Neural progenitor cell (in vitro differentiated cells): ENCODE measurements around the gene POU2AF1. TPM values are rescaled to one million over a fixed set of nuclear protein-coding genes. Genes with fewer than 3 reads are reported as not detected.

ENCODE experiments used
- DNase-seq: peaks from one replicate; pipeline ENCODE4 v3.0.0-alpha.2; 2016; ENCODE audit warnings: low spot score
- H2AFZ ChIP-seq: fragments of 200-600 bp; sonication (generic); replicated peaks from 2 replicates; pipeline ENCODE4 v1.6.1; 2016; ENCODE audit warnings: antibody characterized with exemption
- H3F3A ChIP-seq: fragments of 200-600 bp; sonication (generic); 2 replicates; pipeline ENCODE4 v1.6.1; 2016; ENCODE audit warnings: antibody characterized with exemption, low read depth
- H3K27ac ChIP-seq: fragments of 200-600 bp; sonication (generic); 2 replicates; pipeline ENCODE4 v1.5.1; 2016; ENCODE audit warnings: mild to moderate bottlenecking
- H3K27me3 ChIP-seq: fragments of 200-600 bp; sonication (generic); 2 replicates; pipeline ENCODE4 v1.6.1; 2016; ENCODE audit warnings: mild to moderate bottlenecking, moderate library complexity
- H3K36me3 ChIP-seq: fragments of 200-600 bp; sonication (generic); 2 replicates; pipeline ENCODE4 v1.5.1; 2016
- H3K4me1 ChIP-seq: fragments of 200-600 bp; sonication (generic); 2 replicates; pipeline ENCODE4 v1.6.1; 2016; ENCODE audit warnings: mixed run types
- H3K4me2 ChIP-seq: fragments of 200-600 bp; sonication (generic); 2 replicates; pipeline ENCODE4 v1.6.1; 2016
- H3K4me3 ChIP-seq: fragments of 200-600 bp; sonication (generic); 2 replicates; pipeline ENCODE4 v1.5.1; 2016
- H3K79me2 ChIP-seq: fragments of 200-600 bp; sonication (generic); 2 replicates; pipeline ENCODE4 v1.6.1; 2016; ENCODE audit warnings: low read depth
- H3K9ac ChIP-seq: fragments of 200-600 bp; sonication (generic); 2 replicates; pipeline ENCODE4 v1.6.1; 2016
- H3K9me3 ChIP-seq: fragments of 200-600 bp; sonication (generic); 2 replicates; pipeline ENCODE4 v1.5.1; 2016; ENCODE audit warnings: low read depth
- H4K20me1 ChIP-seq: fragments of 200-600 bp; sonication (generic); 2 replicates; pipeline ENCODE4 v1.6.1; 2016; ENCODE audit warnings: low read depth
- H3K27ac Mint-ChIP-seq: 3 replicates; pipeline ENCODE4 v1.8.0; 2021; ENCODE audit warnings: mixed read lengths
- H3K27me3 Mint-ChIP-seq: 2 replicates; pipeline ENCODE4 v1.8.0; 2022; ENCODE audit warnings: low read depth, mild to moderate bottlenecking, inconsistent platforms, moderate library complexity, mixed read lengths; ENCODE audit not compliant: insufficient read depth
- H3K36me3 Mint-ChIP-seq: 3 replicates; pipeline ENCODE4 v1.8.0; 2021; ENCODE audit warnings: mixed read lengths
- H3K4me1 Mint-ChIP-seq: 3 replicates; pipeline ENCODE4 v1.8.0; 2021; ENCODE audit warnings: mixed read lengths
- H3K4me3 Mint-ChIP-seq: 3 replicates; pipeline ENCODE4 v1.8.0; 2021; ENCODE audit warnings: mild to moderate bottlenecking, moderate library complexity, mixed read lengths
- H3K9me3 Mint-ChIP-seq: 3 replicates; pipeline ENCODE4 v1.8.0; 2020; ENCODE audit warnings: mixed read lengths
- EZH2 ChIP-seq: fragments of 200-600 bp; sonication (generic); IDR thresholded peaks from 2 replicates; pipeline ENCODE4 v1.6.1; 2017; ENCODE audit warnings: antibody characterized with exemption, mild to moderate bottlenecking, moderate library complexity
- EZH2phosphoT487 ChIP-seq: fragments of 200-600 bp; sonication (generic); IDR thresholded peaks from 2 replicates; pipeline ENCODE4 v1.6.1; 2017; ENCODE audit warnings: antibody characterized with exemption
- total RNA-seq: library from RNA; depleted of rRNA; stranded (reverse); fragments of >200 nt; gene quantifications from 2 replicates; pipeline ENCODE4 v1.2.3, GENCODE V29; 2015; ENCODE audit warnings: low replicate concordance
- TF ChIP-seq, protein P1 (sequence below): fragments of 200-600 bp; sonication (generic); IDR thresholded peaks from 2 replicates; pipeline ENCODE4 v1.5.1; 2017; ENCODE audit warnings: antibody characterized with exemption, mild to moderate bottlenecking

The POU2AF1 gene
- total RNA-seq, 1 donor from 2014 or later = not detected

DNA sequence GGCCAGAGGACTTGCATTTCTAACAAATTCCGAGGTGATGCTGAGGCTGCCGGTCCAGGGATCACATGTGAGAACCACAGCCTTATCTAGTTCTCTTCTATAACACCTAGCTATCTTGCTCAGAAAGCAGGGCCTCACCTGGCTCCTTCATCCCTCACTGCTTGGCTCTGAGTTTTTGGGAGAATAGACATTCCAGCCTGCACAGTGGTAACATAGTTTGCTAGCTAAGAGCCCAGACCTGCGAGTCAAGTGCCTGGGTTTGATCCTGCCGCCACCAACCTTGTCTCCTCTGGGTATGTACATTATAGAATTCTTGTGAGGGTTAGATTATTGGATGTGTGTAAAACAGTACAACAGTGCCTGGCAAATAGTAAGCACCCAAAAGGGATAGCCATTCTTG is 13.5 kb upstream of the POU2AF1 start:
- Mint-ChIP-seq H3K4me3 (no peak overlapping the region), H3K4me1 (no peaks in the 10 kb centered on the region), H3K27me3 (no peaks in the 10 kb centered on the region), H3K36me3 (no peaks in the 10 kb centered on the region), H3K27ac (no peak overlapping the region), H3K9me3 (no peaks in the 10 kb centered on the region)
- Histone ChIP-seq H3K4me1 (peaks cover 4% of the 10 kb centered on the region), H3K27me3 (no peaks in the 10 kb centered on the region), H3K79me2 (no peaks in the 10 kb centered on the region), H3K36me3 (no peaks in the 10 kb centered on the region), H4K20me1 (no peaks in the 10 kb centered on the region), H3K4me2 (no peak overlapping the region), H3K9ac (no peak overlapping the region), H3K27ac (no peak overlapping the region), H2AFZ (no peak overlapping the region), H3K9me3 (no peaks in the 10 kb centered on the region), H3F3A (no peaks in the 10 kb centered on the region), H3K4me3 (no peak overlapping the region)
- DNase-seq = no peak
- TF ChIP-seq, protein P1, sequence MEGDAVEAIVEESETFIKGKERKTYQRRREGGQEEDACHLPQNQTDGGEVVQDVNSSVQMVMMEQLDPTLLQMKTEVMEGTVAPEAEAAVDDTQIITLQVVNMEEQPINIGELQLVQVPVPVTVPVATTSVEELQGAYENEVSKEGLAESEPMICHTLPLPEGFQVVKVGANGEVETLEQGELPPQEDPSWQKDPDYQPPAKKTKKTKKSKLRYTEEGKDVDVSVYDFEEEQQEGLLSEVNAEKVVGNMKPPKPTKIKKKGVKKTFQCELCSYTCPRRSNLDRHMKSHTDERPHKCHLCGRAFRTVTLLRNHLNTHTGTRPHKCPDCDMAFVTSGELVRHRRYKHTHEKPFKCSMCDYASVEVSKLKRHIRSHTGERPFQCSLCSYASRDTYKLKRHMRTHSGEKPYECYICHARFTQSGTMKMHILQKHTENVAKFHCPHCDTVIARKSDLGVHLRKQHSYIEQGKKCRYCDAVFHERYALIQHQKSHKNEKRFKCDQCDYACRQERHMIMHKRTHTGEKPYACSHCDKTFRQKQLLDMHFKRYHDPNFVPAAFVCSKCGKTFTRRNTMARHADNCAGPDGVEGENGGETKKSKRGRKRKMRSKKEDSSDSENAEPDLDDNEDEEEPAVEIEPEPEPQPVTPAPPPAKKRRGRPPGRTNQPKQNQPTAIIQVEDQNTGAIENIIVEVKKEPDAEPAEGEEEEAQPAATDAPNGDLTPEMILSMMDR = no peak
- TF ChIP-seq EZH2phosphoT487 (no peak), EZH2 (no peak)

GRCh38 chr11:111391328-111392124 is 12.5 kb upstream of the POU2AF1 start:
- no peak overlapping the region for H3K4me3 Mint-ChIP-seq
- H3K4me2 ChIP-seq = no peak overlapping the region
- H4K20me1 ChIP-seq = no peaks in the 10 kb centered on the region
- no peaks in the 10 kb centered on the region for H3K9me3 ChIP-seq
- no peaks in the 10 kb centered on the region for H3K27me3 Mint-ChIP-seq
- no peak overlapping the region for H3K4me3 ChIP-seq
- no peaks in the 10 kb centered on the region for H3K9me3 Mint-ChIP-seq
- no peak overlapping the region for H3K27ac ChIP-seq
- no peak for DNase-seq
- no peak overlapping the region for H3K9ac ChIP-seq
- H3K79me2 ChIP-seq = no peaks in the 10 kb centered on the region
- peaks cover 4% of the 10 kb centered on the region for H3K4me1 ChIP-seq
- H3K27me3 ChIP-seq = no peaks in the 10 kb centered on the region
- H3F3A ChIP-seq = no peaks in the 10 kb centered on the region
- no peaks in the 10 kb centered on the region for H3K4me1 Mint-ChIP-seq
- H3K27ac Mint-ChIP-seq = no peak overlapping the region
- H3K36me3 Mint-ChIP-seq = no peaks in the 10 kb centered on the region
- H3K36me3 ChIP-seq = no peaks in the 10 kb centered on the region
- TF ChIP-seq EZH2 = no peak
- no peak for TF ChIP-seq EZH2phosphoT487
- no peak overlapping the region for H2AFZ ChIP-seq

DNA sequence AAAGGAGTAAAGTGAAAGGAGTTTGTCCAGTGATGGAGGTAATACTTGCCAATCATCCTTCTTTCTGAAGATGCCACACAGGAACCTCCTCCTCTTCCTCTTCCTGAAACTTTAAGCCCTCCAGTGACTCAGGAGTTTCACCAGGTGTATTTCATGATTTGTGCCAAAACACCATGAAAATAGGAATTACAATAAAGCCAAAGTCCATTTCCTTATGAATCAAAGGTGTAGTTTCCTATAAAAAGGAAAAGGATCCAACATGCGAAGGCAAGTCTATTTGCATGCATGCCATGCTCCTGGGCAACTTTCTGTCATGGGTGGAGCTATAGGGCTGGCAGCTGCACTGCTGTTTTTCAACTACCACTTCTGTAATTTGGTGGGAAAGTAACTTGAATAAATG is 9.8 kb upstream of the POU2AF1 start:
- DNase-seq = no peak
- H3K4me3 ChIP-seq = no peak overlapping the region
- no peaks in the 10 kb centered on the region for H3K79me2 ChIP-seq
- no peak overlapping the region for H3K9ac ChIP-seq
- no peaks in the 10 kb centered on the region for H3K27me3 ChIP-seq
- no peaks in the 10 kb centered on the region for H3F3A ChIP-seq
- H3K4me1 ChIP-seq = peaks cover 4% of the 10 kb centered on the region
- no peak overlapping the region for H2AFZ ChIP-seq
- Mint-ChIP-seq H3K4me1 (no peaks in the 10 kb centered on the region), H3K27me3 (no peaks in the 10 kb centered on the region), H3K4me3 (no peak overlapping the region), H3K36me3 (no peaks in the 10 kb centered on the region), H3K27ac (no peak overlapping the region), H3K9me3 (peaks cover 2% of the 10 kb centered on the region)
- no peaks in the 10 kb centered on the region for H3K9me3 ChIP-seq
- no peaks in the 10 kb centered on the region for H3K36me3 ChIP-seq
- no peak overlapping the region for H3K27ac ChIP-seq
- TF ChIP-seq EZH2 (no peak), EZH2phosphoT487 (no peak)
- TF ChIP-seq, protein P1 = no peak
- no peak overlapping the region for H3K4me2 ChIP-seq
- no peaks in the 10 kb centered on the region for H4K20me1 ChIP-seq

- DNase-seq = peak; percentile 46
- peaks cover 2% of the 10 kb centered on the region for H3K9me3 Mint-ChIP-seq
These were observed 9.3 kb upstream of the POU2AF1 start for GRCh38 chr11:111388420-111388819.

More at GRCh38 chr11:111388420-111388819, 9.3 kb upstream of the POU2AF1 start:
- Mint-ChIP-seq H3K36me3 (no peaks in the 10 kb centered on the region), H3K4me1 (no peaks in the 10 kb centered on the region), H3K4me3 (no peak overlapping the region), H3K27ac (no peak overlapping the region), H3K27me3 (no peaks in the 10 kb centered on the region)
- H3K9ac ChIP-seq = no peak overlapping the region
- H3K79me2 ChIP-seq = no peaks in the 10 kb centered on the region
- H3F3A ChIP-seq = no peaks in the 10 kb centered on the region
- no peaks in the 10 kb centered on the region for H4K20me1 ChIP-seq
- no peak overlapping the region for H3K4me2 ChIP-seq
- H3K9me3 ChIP-seq = no peaks in the 10 kb centered on the region
- TF ChIP-seq, protein P1 = no peak
- no peak for TF ChIP-seq EZH2phosphoT487
- TF ChIP-seq EZH2 = no peak
- H2AFZ ChIP-seq = no peak overlapping the region
- H3K4me3 ChIP-seq = no peak overlapping the region
- peaks cover 4% of the 10 kb centered on the region for H3K4me1 ChIP-seq
- H3K36me3 ChIP-seq = no peaks in the 10 kb centered on the region
- no peaks in the 10 kb centered on the region for H3K27me3 ChIP-seq
- H3K27ac ChIP-seq = no peak overlapping the region
